Vagina (tissue), 2 donors: ENCODE results near the gene MYL7. TPM values are rescaled to one million over a fixed set of nuclear protein-coding genes. Genes with fewer than 3 reads are reported as not detected.
"Not testable (repeated sequence)": the region's sequence is repeated elsewhere in the genome, so short reads cannot be mapped to it uniquely, and the experiment has no call there.

Experiments
- DNase-seq, 2 donors: peaks; one replicate each; pipeline ENCODE4 v3.0.0-alpha.2; 2017; ENCODE audit errors: extremely low spot score in 2 of 2
- H3K27ac ChIP-seq: fragments of 200-600 bp; sonication (generic); one replicate; pipeline ENCODE4 v1.5.1; 2019
- H3K27me3 ChIP-seq: fragments of 200-600 bp; sonication (generic); one replicate; pipeline ENCODE4 v1.5.1; 2019
- H3K36me3 ChIP-seq, 2 donors: fragments of 200-600 bp; sonication (generic); one replicate each; pipeline ENCODE4 v1.5.1; 2017 to 2019
- H3K4me1 ChIP-seq: fragments of 200-600 bp; sonication (generic); one replicate; pipeline ENCODE4 v1.5.1; 2019
- H3K4me3 ChIP-seq, 2 donors: fragments of 200-600 bp; sonication (generic); 1 replicate in 1 of 2; 2 replicates in 1 of 2; pipeline ENCODE4 v1.5.1; 2016 to 2019
- H3K9me3 ChIP-seq: fragments of 200-600 bp; sonication (generic); one replicate; pipeline ENCODE4 v1.5.1; 2019
- CTCF ChIP-seq, 3 experiments: fragments of 450-650 bp in 2 of 3; fragments of 200-600 bp in 1 of 3; sonication (generic) in 1 of 3; IDR thresholded peaks; one replicate each; pipeline ENCODE4 v1.5.1; 2017 to 2019; ENCODE audit warnings: antibody characterized with exemption in 3 of 3, mild to moderate bottlenecking in 2 of 3, moderate library complexity in 2 of 3
- POLR2A ChIP-seq, 2 donors: fragments of 450-650 bp; IDR thresholded peaks; one replicate each; pipeline ENCODE4 v1.6.1; 2017; ENCODE audit warnings: antibody characterized with exemption in 2 of 2, mild to moderate bottlenecking in 2 of 2, moderate library complexity in 2 of 2
- POLR2AphosphoS5 ChIP-seq, 2 donors: sonication (generic); formaldehyde crosslinking; IDR thresholded peaks; one replicate each; pipeline ENCODE4 v1.9.0; 2017; ENCODE audit warnings: antibody characterized with exemption in 2 of 2, mild to moderate bottlenecking in 2 of 2, low read depth in 1 of 2; ENCODE audit not compliant: insufficient read depth in 1 of 2
- intact Hi-C: fragments of 100-400 bp; cut with DNase I; formaldehyde crosslinking; loops from one replicate; pipeline ENCODE4 v1.15.1; 2023
- total RNA-seq: library from RNA; depleted of rRNA; stranded (reverse); fragments of >200 nt; gene quantifications from one replicate; pipeline ENCODE4 v1.2.3, GENCODE V29; 2016

The MYL7 gene
- total RNA-seq, 1 donor from 2014 or later = not detected

DNA sequence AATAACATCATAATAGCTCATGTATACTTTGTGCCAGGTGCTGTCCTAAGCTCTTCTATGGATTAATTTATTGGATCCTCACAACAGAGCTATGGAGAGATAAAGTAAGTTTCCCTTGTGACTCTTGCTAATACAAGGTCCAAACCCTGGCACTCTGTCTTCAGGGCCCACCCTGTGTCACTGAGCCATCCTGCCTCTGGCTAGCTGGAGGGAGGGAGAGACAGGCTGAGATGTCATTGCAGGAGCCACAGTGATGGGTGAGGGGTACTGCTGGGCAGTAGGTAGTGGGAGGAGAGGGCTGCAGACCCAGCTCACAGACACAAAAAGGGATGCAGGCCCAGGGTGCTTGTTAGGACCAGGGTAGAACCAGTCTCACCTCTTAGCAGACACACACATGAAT, 31.2 kb upstream of the MYL7 start:
- no peaks in the 10 kb centered on the region for H3K36me3 ChIP-seq
- no peaks in the 10 kb centered on the region for H3K27me3 ChIP-seq
- intact Hi-C loops = no loop called here
- no peak overlapping the region for H3K4me3 ChIP-seq
- no peaks in the 10 kb centered on the region for H3K4me1 ChIP-seq
- TF ChIP-seq CTCF (IDR thresholded peaks at IDR 0.05) (no peak), POLR2A (IDR thresholded peaks at IDR 0.05) (no peak), POLR2AphosphoS5 (IDR thresholded peaks at IDR 0.05; ENCODE audit: insufficient read depth in 1 of 2, low read depth in 1 of 2) (no peak)
- H3K9me3 ChIP-seq = no peaks in the 10 kb centered on the region
- DNase-seq = no peak
- no peak overlapping the region for H3K27ac ChIP-seq

- H3K27me3 ChIP-seq, H3K27ac ChIP-seq, H3K36me3 ChIP-seq, DNase-seq, intact Hi-C loops, H3K4me1 ChIP-seq, H3K9me3 ChIP-seq, H3K4me3 ChIP-seq: not testable (repeated sequence)
Measured at GRCh38 chr7:44171901-44172300, 30.8 kb upstream of the MYL7 start.

DNA sequence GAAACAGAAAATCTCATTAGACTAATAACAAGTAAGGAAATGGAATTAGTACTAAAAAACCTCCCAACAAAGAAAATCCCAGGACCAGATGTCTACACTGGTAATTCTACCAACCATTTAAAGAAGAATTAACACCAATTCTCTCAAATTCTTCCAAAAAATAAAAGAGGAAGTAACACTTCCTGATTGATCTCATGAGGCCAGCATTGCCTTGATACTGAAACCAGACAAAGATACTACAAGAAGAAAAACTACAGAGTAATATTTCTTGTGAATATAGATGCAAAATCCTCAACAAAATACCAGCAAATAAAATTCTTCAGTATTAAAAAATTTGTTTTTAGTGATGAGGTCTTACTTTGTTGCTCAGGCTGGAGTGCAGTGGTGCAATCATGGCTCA, 26.8 kb upstream of the MYL7 start:
- intact Hi-C loops = no loop called here

DNA sequence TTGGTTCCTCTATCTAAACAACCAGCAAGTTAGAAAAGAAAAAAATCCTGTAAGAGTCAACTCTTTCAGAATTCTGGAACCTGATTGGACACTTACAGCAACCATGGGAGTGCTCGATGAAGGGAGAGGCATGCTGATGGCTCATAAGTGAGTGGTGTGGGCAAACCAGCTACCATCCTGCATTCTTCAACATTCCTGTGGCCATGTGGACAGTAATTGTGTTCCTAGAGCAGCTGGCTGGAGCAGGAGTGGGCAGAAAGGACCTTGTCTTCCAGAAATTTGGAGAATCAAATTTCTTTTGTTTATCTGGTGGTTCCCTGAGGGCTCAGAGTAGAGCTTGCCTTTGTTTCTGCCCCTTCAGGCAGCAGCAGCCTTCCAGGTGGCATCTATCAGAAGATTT, 22.5 kb upstream of the MYL7 start:
- Histone ChIP-seq H3K9me3 (no peaks in the 10 kb centered on the region), H3K27ac (no peak overlapping the region), H3K4me1 (no peaks in the 10 kb centered on the region), H3K36me3 (no peaks in the 10 kb centered on the region), H3K27me3 (no peaks in the 10 kb centered on the region), H3K4me3 (no peak overlapping the region)
- no peak for DNase-seq
- intact Hi-C loops = no loop called here
- TF ChIP-seq POLR2A (IDR thresholded peaks at IDR 0.05) = no peak
- no peak for TF ChIP-seq CTCF (IDR thresholded peaks at IDR 0.05)
- TF ChIP-seq POLR2AphosphoS5 (IDR thresholded peaks at IDR 0.05; ENCODE audit: insufficient read depth in 1 of 2, low read depth in 1 of 2) = no peak

More for the DNA sequence above, 26.8 kb upstream of the MYL7 start:
- no peak overlapping the region for H3K4me3 ChIP-seq
- no peak for DNase-seq
- TF ChIP-seq CTCF (IDR thresholded peaks at IDR 0.05) (no peak), POLR2AphosphoS5 (IDR thresholded peaks at IDR 0.05; ENCODE audit: insufficient read depth in 1 of 2, low read depth in 1 of 2) (no peak), POLR2A (IDR thresholded peaks at IDR 0.05) (no peak)
- no peak overlapping the region for H3K27ac ChIP-seq
- no peaks in the 10 kb centered on the region for H3K27me3 ChIP-seq
- no peaks in the 10 kb centered on the region for H3K4me1 ChIP-seq
- no peaks in the 10 kb centered on the region for H3K36me3 ChIP-seq
- no peaks in the 10 kb centered on the region for H3K9me3 ChIP-seq

- no peak for DNase-seq
- intact Hi-C loops = no loop called here
- Histone ChIP-seq H3K27me3 (no peaks in the 10 kb centered on the region), H3K4me1 (no peaks in the 10 kb centered on the region), H3K9me3 (no peaks in the 10 kb centered on the region), H3K27ac (no peak overlapping the region), H3K36me3 (no peaks in the 10 kb centered on the region), H3K4me3 (no peak overlapping the region)
- TF ChIP-seq POLR2A (IDR thresholded peaks at IDR 0.05) (no peak), POLR2AphosphoS5 (IDR thresholded peaks at IDR 0.05; ENCODE audit: insufficient read depth in 1 of 2, low read depth in 1 of 2) (no peak), CTCF (IDR thresholded peaks at IDR 0.05) (no peak)
Measured at GRCh38 chr7:44162785-44163395, 21.8 kb upstream of the MYL7 start.
